Measurements from ENCODE around the gene ZNF302.

DNA sequence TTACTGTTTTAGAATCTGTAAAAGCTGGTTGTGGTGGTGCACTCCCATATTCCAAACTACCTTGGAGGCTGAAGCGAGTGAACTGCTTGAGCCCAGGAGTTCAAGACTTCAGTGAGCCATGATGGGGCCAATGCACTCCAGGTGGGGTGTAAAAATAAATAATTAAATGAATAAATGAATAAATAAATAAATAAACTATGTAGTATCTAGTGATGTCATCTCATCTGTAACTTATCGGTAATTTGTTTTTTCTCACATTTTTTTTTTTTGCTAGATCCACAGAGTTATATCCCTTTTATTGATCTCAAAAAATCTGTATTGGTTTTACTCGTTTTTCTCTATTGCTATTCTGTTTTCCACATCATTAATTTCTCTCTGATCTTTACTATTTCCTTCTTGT lies 5.5 kb upstream of the ZNF302 start:
- TF ChIP-seq POLR2AphosphoS5 (IDR thresholded peaks at IDR 0.05; ENCODE audit: low read depth, low read length) (no peak), POLR2A (IDR thresholded peaks at IDR 0.05; ENCODE audit: low read depth, low read length) (no peak)
